HG03025 (cell line): ENCODE results near the gene RAMP1.

ENCODE experiments used
- ATAC-seq: cut with Tn5 transposase; IDR thresholded peaks from one replicate; pipeline ENCODE4 v1.9.1; 2021; ENCODE audit warnings: mild to moderate bottlenecking, moderate library complexity; ENCODE audit not compliant: unreplicated experiment, low FRiP score

RAMP1 gene

DNA sequence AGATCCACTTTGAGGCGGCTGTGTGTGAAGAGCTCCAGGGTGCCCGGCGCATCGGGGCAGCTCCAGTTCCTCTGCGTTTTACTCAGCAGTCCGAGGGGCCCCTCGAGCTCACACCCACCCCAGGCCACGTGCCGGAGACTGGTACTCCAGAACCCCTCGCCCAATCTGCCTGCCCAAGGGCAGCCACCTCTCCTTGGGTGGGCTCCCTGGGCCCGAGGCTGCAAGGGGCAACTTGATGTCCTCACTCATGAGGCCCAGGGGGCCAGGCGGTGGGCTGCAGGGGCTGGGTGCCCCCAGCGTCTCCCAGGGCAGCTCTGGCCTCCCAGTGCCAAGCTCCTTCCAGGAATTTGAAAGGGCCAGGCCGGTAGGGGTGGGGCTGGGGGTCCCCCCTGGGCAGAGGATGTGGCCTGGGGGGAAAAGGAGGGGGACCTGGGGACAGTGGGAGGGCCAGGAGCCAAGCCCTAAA, 16.7 kb downstream of the RAMP1 start:
- no peak for ATAC-seq

DNA sequence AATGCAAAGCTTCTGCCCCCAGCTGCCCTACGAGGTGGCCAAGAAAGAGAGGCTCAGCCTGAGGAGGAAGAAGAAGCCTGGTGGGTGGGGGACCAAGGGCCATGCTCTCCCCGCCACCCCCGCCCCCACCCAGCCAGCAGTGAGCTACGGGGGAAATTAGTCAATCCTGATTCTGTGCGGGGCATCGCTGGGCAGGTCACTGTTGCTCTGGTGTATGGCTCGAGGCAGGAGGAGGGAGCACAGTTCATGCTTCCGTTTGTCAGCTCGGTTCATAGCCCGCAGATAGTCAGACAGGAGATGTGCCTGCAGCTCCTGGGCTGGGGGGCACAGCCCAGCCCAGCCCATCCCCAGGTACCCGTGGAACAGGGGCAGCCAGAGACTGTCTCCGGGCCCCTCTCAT, 17.1 kb downstream of the RAMP1 start:
- ATAC-seq = no peak

DNA sequence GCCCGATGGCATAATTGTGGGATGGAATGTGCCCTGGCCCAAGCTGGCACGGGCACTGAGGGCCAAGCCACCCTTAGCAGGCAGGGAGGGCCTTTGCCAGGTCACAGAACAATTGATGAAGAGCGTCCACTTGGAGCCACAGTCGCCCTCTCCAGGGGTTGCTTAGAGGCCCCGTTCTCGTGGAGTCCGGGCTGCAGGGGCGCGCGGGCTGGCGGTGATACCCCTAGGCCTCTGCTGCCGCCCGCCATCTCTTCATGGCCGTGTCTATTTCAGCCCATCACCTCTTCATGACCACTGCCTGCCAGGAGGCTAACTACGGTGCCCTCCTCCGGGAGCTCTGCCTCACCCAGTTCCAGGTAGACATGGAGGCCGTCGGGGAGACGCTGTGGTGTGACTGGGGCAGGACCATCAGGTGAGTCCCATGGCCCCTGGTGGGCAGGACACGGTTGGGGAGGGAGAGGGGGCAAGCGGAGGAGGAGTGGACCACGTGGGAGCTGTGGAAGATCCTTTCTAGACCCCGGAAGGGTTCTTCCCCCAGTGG, 17.6 kb downstream of the RAMP1 start:
- no peak for ATAC-seq

DNA sequence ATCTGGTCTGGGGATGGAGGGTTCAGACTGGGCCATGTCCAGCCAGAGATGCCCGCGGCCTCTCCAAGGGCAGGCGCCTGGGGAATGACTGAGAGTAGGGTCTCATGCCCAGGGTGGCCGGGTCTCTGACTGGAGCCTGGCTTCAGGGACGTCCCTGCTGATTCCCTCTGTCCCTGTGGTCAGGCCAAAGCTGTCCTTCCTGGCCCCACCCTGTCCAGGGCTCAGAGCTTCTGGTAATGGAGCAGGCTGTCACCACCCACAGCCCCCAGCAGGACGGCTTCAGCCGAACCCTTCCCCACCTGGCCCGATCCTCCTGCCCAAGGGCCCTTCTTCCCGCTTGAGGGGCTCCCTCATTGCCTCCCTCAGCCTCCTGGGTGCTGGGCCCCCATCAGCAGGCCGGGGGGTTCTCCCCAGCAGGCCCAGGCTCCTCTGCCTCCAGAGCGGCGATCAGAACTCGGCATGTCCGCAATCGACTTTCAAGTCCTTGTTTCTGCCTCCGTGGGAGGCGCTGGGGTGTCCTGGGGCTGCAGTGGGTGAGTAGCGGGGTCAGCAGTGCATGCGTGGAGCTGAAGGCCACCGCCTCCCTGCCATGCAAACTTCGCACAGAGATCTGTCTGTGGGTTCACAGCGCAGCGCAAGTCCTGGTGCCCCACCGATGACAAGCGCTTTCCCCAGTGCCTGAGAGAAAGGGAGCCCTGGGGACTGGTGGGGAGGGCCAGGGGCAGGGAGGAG, 18.3 kb downstream of the RAMP1 start:
- ATAC-seq = no peak

DNA sequence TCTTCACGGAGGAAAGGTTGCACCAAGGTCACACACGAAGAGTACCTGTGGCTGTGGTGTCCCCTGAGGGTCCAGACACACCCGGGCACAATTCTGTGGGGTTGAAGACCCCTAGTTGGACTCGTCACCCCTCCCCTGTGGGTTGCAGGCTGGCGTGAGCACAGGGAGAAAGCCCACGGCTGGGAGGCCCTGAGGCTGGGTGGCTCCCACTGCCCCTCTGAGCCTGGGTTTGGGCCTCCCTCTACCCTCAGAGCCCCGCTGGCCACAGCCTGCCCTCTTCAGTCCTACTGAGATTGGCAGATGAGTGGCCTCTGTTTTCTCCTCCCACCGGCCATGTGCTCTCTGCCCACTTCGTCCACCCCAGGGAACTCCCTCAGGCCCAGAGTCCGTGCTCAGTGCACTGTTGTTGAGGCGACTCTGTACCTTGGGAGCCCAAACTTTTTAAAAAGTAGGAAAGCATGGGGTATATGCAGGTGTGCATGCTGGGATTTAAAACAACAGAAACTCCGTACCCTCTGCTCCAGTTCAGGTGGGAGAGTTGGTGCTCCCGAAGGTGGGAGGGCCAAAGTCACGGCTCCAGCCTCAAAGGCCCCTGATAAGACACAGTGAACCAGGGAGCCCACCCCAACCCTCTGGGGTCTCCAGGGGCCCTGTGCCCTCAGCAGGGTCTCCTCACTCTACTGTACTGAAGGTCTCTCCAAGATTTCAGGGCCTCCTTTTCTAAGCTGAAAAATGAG, 19.1 kb downstream of the RAMP1 start:
- no peak for ATAC-seq

DNA sequence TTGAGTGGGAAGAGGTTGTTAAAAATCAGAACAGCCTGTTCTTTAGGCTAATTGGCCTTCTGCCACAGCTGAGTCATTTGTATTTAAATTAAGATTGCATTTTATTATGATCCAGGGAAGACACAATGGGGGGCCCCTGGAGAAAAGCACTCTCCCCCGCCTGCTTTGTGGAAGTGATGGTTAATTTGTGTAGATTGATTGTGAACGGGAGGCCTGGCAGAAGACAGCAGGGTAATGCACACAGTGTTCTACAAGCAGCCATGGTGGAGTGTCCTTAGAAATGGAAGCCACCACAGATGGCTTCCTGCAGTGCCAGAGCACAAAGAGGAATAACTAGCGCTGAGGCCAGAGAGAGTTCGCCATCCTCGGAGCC, 19.6 kb downstream of the RAMP1 start:
- no peak for ATAC-seq

DNA sequence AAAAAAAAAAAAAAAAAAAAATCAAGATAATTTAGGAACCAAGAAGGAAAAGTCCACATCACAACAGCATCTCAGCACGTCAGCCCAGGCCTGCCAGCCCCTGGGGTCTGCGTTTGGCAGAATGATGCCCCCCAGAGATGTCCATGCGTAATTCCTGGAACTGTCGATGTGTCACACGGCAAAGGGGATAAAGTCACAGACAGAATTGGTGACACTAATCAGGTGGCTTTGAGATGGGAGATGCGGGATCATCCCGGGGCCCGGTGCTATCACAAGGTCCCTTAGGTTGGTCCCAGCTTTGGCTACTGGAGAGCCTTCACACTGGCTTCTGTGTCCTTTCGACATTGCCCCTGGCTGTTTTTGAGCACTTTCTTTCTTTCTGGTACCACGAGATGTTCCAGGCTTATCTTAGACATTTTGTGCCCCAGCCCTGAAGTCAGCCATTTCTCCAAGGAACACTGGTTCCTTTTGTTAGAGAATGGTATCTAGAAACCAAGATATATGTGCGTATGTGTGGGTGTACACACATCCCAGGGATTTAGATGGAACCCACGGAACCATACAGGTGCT, 20.7 kb downstream of the RAMP1 start:
- ATAC-seq = no peak

DNA sequence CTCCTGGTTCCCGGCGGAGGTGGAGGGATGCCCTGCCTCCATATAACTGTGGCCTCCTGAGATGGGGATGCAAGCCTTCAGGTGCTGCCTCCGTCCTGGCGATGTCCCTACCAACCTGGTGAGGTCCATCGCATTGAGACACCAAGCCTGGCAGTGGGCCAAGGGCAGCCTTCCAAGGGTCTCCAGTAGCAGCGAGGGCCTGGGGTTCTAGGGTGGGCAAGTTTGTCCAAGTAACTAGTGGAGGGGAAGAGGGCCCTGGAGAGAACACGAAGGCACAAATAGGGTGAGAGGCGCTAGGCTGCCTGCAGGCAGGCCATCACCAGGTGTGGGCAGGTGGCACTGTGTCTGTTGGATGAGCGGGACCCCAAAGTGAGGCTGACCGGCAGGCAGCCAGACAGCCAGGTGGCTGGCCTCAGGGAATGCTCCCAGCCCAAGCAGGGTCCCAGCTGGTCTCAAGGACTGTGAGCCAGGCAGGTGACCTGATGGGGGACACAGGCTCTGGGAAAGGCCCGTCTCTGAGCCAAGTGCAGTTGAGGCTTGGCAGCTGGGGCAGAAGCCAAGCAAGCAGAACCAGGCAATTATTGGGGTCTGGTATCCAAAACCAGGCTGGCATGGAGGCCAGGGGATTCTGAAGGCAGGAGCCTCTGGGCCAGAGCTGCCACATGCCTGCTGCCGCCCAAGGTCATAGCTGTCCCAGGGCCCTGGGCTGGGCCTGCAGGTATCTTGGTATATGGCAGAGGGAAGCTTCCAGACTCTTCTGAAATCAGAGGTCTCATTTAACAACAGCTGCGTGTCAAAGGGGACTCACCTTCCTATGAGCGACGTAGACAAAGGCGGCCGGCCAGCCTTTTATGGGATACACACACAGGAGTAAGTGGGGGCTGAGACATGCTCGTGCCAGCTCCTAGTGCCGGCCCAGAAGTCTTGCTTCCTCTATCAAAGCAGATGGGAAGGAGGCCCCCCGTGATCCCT, 23.4 kb downstream of the RAMP1 start:
- no peak for ATAC-seq

DNA sequence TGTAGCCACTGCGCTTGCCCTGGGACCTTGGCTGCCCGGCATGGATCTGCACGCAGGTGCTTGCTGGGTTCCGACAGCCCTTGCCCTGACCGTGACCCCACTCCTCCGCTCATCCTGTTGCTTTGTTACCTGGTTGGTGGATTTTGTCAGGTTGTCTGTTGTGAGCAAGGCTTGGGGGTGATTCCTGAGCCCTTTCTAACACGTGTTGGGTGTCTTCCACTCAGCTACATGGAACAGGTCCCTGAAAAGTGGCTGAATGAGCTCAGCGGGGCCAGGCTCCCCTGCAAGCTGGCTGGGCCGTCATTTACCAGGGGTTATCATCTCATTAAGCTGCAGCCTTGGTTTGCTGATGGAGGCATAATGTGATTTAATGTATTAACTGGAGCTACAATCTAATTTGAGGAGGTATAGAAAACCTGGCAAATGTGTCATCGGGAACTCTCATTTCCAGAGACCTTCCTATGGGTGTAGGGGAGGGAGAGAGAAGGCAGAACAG, 24.6 kb downstream of the RAMP1 start:
- no peak for ATAC-seq

DNA sequence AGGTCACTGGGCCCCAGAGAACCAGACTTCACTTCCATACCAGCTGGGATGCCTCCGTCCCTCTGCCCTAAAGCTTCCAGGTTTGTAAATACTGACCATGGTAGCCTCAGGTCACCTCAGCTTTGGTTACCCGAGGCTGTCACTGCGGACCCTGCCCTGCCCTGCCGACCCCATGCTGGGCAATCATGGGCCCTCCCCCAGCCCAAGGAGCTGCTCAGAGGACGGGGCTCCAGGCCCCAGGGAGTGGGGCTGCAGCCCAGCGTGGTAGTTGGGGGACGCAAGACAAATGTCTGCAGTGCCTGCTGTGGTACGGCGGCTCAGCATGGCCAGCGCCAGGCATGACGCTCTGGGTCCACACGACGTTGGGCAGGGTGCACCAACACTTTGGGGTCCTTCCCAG, 25.3 kb downstream of the RAMP1 start:
- no peak for ATAC-seq

DNA sequence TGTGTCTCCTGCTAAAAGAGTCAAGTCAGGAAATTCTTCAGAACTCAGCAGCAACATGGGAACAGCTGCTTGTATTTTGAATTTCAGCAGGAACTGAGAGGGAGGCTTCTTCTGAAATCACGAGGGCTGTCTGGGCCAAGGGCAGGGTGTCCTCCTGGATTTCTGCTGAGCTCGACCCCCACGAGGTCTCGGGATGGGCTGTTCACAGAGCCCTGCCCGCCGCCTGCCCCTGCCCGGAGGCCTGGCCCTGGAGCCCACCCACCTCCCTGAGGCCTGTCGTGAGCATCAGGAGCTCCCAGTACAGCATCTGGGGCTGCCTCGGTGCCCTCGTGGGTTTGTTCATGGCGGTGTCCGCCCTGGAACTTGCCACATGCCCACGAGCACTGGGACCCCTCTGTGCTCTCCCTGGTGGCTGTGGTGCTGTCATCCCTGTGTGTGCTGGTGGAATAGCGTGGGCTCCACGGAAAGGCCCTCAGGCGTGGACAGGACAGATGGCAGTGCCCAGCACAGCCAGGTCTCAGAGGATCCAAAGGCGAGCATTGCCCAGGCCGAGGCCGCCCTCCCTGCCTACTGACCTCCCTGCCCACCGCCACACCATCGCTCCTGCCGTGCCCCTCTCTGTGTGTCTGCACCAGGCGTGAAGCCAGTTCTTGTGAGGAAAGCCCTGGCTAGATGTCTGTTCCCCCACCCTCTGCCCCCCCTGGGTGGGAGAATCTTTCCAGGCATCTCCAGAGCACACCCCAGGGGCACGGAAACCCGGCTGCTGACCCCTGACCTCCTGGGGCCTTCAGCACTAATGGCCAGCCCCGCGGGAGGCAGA, 25.9 kb downstream of the RAMP1 start:
- ATAC-seq = no peak

DNA sequence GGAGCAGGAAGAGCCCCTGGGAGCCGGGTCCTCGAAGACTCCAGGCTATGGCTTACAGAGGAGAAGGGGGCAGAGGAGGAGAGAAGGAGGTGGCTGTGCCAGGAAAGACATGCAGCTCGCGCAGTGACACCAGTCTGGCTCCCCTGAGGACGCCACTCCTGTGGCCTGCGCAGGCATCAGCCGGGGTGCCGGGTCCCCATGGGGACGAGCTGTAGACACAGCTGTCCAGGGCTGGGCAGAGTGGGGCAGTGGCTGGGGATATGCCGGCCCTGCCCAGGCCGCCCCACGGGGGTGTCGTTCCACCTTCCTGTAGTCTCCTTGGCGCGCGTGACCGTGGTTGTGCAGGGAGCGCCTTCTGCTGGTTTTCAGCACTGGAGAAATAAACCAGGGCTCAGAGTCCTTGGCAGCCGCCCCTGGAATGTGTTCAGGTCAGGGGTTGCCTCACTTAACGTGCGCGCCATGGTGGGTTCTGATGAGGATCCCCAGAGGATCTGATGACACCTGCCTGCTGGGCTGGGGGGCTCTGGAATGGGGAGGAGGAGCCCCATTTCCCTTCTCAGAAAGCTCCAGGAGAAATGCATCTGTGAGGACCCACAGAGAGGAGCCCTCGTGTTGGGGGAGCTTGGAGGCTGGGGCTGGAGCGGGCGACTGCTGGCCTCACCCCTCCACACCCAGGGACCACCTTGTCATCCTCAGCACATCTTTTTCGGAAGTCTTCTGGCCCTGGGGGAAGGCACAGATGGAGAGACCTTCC, 26.7 kb downstream of the RAMP1 start:
- no peak for ATAC-seq

DNA sequence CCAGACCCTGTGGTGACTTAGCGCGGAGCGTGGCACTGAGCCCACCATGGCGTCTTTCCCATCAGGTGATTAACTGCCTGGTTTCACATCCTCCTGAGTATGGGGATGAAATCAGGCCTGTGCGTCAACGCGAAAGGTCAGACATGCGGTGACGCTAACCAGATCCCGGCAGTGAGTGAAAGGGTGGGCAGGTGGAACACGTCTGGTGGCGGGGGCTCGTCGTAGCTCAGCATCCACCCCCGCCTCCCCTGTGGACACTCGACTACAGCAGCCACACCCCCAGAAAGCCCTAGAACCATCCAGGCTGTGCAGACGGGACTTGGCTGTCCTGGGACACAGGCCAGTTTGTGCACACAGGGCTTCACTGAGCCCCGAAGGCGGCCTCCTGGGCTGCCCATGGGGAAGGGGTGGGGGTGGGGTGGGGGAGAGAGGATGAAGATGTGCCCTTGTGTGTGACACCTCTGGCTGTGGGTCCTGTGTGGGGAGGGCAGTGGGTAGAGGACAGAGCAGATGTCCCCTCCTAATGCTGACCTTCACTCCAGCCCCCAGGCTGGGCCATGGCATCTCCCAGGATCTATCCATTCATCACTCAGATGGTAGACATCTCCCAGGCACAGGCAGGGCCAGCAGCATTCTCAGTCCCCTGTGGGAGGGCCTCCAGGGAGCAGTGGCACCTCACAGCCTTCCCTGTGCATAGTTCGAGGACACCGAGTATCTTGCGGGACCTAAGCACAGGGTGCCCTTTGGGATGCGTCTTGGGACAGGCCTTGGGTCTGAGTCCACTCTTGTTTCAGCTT, 27.5 kb downstream of the RAMP1 start:
- no peak for ATAC-seq

DNA sequence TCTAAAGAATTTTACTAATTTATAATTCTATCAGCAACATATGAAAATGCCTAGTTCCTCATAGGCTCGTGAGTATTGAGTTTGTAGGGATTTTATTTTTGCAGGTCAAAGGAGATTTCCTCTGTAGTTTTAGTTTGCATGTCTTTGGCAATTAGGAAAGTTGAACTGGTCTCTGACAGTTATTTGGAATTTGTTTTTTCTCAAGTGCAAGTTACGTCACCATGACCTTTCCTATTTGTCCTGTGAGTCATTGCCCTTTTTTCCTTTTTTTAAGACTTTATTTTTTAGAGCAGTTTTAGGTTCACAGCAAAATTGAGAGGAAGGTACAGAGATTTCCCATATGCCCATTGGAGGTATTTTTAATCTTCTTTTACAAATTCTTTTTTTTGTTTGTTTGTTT, 29.0 kb downstream of the RAMP1 start:
- ATAC-seq = no peak

DNA sequence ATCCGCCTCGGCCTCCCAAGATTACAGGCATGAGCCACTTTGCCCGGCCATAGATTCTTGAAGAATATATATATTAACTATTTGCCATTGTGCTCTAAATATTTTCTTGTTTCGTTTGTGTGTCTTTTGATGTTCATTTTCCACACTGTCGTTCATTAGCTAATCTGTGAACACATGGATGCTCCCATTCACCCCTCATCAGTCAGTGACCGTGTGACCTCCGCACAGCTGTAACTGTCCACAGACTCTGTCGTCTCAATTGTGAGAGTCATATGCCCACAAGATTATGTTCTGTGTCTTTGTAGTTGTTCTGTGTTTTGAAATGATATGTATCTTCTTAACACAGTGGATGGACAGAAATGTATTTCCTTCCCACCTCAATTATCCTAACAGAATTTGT, 29.6 kb downstream of the RAMP1 start:
- no peak for ATAC-seq

DNA sequence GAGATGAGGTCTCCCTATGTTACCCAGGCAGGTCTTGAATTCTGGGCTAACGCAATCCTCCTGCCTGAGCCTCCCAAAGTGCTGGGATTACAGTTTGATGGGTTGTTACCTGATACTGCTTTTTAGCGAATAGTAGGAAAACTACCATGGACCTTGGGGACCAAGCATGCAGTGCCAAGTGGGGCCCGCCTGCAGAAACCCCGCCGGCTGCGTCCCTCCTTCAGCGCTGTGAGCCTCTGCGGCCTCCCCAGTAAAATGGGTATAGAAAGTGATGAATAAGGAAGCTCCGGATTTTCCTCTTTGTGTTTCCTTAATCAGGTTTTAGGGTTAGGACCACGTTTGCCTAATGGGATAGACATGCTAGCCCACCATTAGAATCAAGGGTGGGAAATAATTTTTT, 30.4 kb downstream of the RAMP1 start:
- ATAC-seq = no peak

DNA sequence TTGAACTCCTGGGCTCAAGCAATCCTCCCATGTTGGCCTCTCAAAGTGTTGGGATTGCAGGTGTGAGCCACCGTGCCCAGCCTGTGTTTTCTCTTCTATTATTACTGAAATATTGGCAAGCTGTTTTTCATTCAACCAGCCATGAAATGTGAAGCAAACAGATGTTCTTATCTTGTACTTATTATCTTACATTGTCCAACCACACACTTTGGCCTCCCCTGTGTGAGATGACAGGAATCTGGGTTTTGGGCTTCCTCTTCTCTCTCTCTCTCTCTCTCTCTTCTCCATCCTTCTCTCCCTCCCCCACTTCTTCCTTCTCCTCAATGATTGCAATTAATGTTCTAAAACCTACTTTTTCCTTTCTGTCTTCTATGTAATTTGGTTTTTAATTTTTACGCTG, 33.1 kb downstream of the RAMP1 start:
- no peak for ATAC-seq
